Endothelial cell of umbilical vein (primary cell): ENCODE data around the gene CYP1A1.

ENCODE experiments used
- CTCF ChIP-seq, 2 donors: IDR thresholded peaks; 1 replicate in 1 of 2; 2 replicates in 1 of 2; pipeline ENCODE4 v1.5.1; 2011; ENCODE audit warnings: low read length in 2 of 2, mild to moderate bottlenecking in 2 of 2, moderate library complexity in 2 of 2, control low read depth in 1 of 2, inconsistent platforms in 1 of 2, low read depth in 1 of 2; ENCODE audit not compliant: insufficient read depth in 1 of 2; ENCODE audit errors: extremely low read depth in 1 of 2
- JUN ChIP-seq: IDR thresholded peaks from 2 replicates; pipeline ENCODE4 v1.6.1; 2011; ENCODE audit warnings: borderline replicate concordance, low read depth; ENCODE audit not compliant: insufficient read length, insufficient read depth

GRCh38 chr15:74742422-74742821 lies 17.1 kb upstream of the CYP1A1 start:
- TF ChIP-seq JUN (no peak), CTCF (IDR thresholded peaks at IDR 0.05; ENCODE audit: extremely low read depth in 1 of 2, insufficient read depth in 1 of 2, low read depth in 1 of 2, low read length in 2 of 2) (no peak)
